ENCODE measurements around the gene DELE1.

DNA sequence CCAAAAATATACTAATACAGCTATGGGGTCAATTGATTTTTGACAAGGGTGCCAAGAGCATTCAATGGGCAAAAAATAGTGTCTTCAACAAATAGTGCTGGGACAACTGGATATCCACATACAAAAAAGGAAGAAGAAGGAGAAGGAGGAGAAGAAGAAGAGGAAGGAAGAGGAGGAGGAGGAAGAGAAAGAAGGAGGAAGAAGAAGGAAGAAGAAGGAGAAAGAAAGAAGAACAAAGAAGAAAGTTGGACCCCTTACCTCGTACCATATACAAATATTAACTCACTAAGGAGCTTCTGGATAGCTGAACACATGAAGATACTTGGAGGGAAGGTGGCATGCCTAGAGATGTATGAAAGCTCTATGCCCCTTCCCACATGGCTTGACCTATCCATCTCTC, 17.2 kb upstream of the DELE1 start:
- no peak for TF ChIP-seq CTCF (IDR thresholded peaks at IDR 0.05)
- no peak for TF ChIP-seq POLR2AphosphoS5 (IDR thresholded peaks at IDR 0.05)
- TF ChIP-seq POLR2A (IDR thresholded peaks at IDR 0.05) = no peak

Data from prostate gland (tissue), 2 donors.